D721Med (cell line): Measurements from ENCODE around the gene TMA16.
"Not testable (repeated sequence)": the region's sequence is repeated elsewhere in the genome, so short reads cannot be mapped to it uniquely, and the experiment has no call there.

Source experiments
- DNase-seq: peaks from one replicate; pipeline ENCODE4 v3.0.0; 2011; ENCODE audit warnings: low spot score; ENCODE audit not compliant: insufficient read length
- FAIRE-seq: peaks from 2 replicates; lab custom pipeline; 2011; peaks lifted over from hg19 to GRCh38; lab: Jason Lieb, UNC
- CTCF ChIP-seq: IDR thresholded peaks from 2 replicates; pipeline ENCODE4 v1.5.1; 2012; ENCODE audit warnings: mild to moderate bottlenecking, control low read depth; ENCODE audit not compliant: insufficient read depth; ENCODE audit errors: missing control alignments

The TMA16 gene

GRCh38 chr4:163536091-163536490, 41.6 kb downstream of the TMA16 start:
- TF ChIP-seq CTCF = no peak
- DNase-seq (no peak), FAIRE-seq (no peak)

DNA sequence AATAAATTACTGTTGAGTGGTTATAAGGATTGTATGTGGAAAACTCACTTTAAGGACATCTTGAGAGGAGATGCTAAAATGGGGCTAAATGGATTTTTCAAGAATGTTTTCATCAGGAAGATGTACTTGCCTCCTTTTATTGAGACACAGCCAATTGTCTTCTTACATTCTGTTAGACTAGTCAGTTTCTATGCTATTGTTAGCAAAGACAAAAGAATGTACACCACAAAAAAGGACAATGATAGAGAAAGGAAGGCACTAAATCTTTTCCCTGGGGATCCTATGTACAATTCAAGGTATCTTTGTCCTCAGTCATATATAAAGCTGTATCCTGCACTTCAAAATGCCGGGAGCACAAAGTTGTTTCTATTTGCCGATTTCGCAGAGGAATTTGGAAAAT, 42.6 kb downstream of the TMA16 start:
- DNase-seq (no peak), FAIRE-seq (no peak)
- TF ChIP-seq CTCF = no peak

GRCh38 chr4:163538820-163539219, 44.3 kb downstream of the TMA16 start:
- DNase-seq = not testable (repeated sequence)

GRCh38 chr4:163540448-163540847, 46.0 kb downstream of the TMA16 start:
- FAIRE-seq (no peak), DNase-seq (no peak)
- TF ChIP-seq CTCF = no peak

More at GRCh38 chr4:163538820-163539219, 44.3 kb downstream of the TMA16 start:
- not testable (repeated sequence) for FAIRE-seq

GRCh38 chr4:163540977-163541376, 46.5 kb downstream of the TMA16 start:
- DNase-seq (no peak), FAIRE-seq (no peak)

DNA sequence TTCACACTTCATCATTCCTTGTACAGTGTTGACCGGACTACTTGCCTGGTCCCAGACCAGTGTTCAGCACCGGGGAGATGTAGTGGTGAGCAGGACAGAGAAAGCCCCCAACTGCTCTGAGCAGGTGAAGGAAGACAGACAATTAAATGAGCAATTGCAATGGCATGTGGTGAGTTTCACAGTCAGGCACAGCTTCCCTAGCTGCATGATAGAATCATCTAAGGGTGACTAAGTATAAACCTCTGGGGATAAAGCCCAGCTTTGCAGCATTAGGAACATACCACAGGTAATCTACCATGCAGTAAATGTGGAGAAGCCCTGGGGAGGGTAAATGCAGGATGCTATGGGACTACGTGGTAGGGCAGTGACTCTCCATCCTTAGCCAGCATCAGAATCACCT, 47.8 kb downstream of the TMA16 start:
- FAIRE-seq = no peak
- DNase-seq = no peak
- no peak for TF ChIP-seq CTCF

More at GRCh38 chr4:163540977-163541376, 46.5 kb downstream of the TMA16 start:
- no peak for TF ChIP-seq CTCF

GRCh38 chr4:163544407-163545038, 50.0 kb downstream of the TMA16 start:
- peak; percentile 98 for TF ChIP-seq CTCF
- no peak for FAIRE-seq
- DNase-seq = no peak
